Colonic mucosa (tissue), 4 donors: ENCODE data around the gene COX17. TPM values are rescaled to one million over a fixed set of nuclear protein-coding genes. Genes with fewer than 3 reads are reported as not detected.

Experiments
- DNase-seq: peaks from one replicate; pipeline ENCODE4 v3.0.0-alpha.2; 2020
- H3K27ac ChIP-seq: fragments of 200-600 bp; one replicate; pipeline ENCODE4 v1.8.0; 2021
- H3K27me3 ChIP-seq: fragments of 200-600 bp; one replicate; pipeline ENCODE4 v1.8.0; 2021
- H3K36me3 ChIP-seq: fragments of 200-600 bp; one replicate; pipeline ENCODE4 v1.8.0; 2021
- H3K4me1 ChIP-seq: fragments of 200-600 bp; one replicate; pipeline ENCODE4 v1.8.0; 2021; ENCODE audit warnings: mild to moderate bottlenecking
- H3K4me3 ChIP-seq: fragments of 200-600 bp; one replicate; pipeline ENCODE4 v1.8.0; 2021
- H3K9ac ChIP-seq, 2 donors: one replicate each; pipeline ENCODE4 v1.7.0; 2013; ENCODE audit warnings: control low read depth in 2 of 2, low read depth in 2 of 2, low read length in 2 of 2
- H3K9me3 ChIP-seq: fragments of 200-600 bp; one replicate; pipeline ENCODE4 v1.8.0; 2021
- intact Hi-C: fragments of 100-400 bp; cut with DNase I; formaldehyde crosslinking; loops from one replicate; pipeline ENCODE4 v1.14.1; 2022
- total RNA-seq, 2 donors: library from RNA; stranded (reverse); fragmentation: NEBNext Ultra II Directional in 1 of 2; extraction: Animal tissue kit (Norgen Biotek cat#: 25700) in 1 of 2; gene quantifications; one replicate each; pipeline ENCODE4 v1.2.1, GENCODE V29; 2021
- TF ChIP-seq, protein P1 (sequence below): fragments of 200-600 bp; IDR thresholded peaks from one replicate; pipeline ENCODE4 v1.8.0; 2022; ENCODE audit warnings: antibody characterized with exemption, mild to moderate bottlenecking
- donor health status: healthy.
- donor health status: DM: no; HTN: no; CAD: no.
- donor health status: DM: no; HTN: no; CAD: no.

Gene COX17
- total RNA-seq, 2 donors from 2014 or later, result 53.5 to 64.5 TPM

DNA sequence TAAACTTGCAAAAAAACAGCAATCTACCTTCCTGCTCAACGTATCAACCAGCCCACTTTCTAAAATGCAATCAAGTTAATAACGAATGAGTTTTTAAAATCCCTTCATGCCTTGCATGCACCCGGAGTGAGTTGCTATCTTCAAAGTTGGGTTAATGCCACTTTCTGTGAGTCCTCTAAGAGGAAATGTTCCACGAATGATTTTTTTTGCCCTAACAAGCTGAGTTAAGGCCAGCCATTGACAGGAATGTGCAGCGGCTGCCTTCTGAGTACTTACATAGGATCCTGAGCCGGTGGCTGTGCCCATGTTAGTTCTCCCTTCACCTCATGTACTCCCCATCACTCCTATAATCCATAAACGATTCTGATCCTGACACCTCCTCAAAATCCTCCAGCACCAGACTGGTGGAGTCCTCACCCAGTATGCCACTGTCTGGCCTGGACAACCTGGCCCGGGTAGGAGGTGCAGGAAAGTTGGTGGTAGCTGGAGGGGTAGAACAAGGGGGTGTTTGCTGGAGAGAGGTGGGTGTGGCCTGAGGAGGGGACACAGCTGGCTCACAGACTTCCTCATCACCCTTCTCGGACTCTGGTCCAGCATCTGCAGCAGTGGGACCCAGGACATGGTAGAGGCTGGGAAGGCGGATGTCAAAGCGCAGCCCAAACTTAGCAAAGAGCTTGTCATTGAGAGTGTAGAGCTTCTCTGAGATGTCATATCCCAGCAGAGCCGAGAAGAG, 29.2 kb downstream of the COX17 start:
- DNase-seq, result no peak
- Histone ChIP-seq H3K27me3 (no peaks in the 10 kb centered on the region), H3K9me3 (no peaks in the 10 kb centered on the region), H3K27ac (peak overlapping the region; percentile 6), H3K9ac (no peak overlapping the region), H3K4me1 (no peaks in the 10 kb centered on the region), H3K36me3 (no peaks in the 10 kb centered on the region), H3K4me3 (no peak overlapping the region)
- TF ChIP-seq, protein P1, sequence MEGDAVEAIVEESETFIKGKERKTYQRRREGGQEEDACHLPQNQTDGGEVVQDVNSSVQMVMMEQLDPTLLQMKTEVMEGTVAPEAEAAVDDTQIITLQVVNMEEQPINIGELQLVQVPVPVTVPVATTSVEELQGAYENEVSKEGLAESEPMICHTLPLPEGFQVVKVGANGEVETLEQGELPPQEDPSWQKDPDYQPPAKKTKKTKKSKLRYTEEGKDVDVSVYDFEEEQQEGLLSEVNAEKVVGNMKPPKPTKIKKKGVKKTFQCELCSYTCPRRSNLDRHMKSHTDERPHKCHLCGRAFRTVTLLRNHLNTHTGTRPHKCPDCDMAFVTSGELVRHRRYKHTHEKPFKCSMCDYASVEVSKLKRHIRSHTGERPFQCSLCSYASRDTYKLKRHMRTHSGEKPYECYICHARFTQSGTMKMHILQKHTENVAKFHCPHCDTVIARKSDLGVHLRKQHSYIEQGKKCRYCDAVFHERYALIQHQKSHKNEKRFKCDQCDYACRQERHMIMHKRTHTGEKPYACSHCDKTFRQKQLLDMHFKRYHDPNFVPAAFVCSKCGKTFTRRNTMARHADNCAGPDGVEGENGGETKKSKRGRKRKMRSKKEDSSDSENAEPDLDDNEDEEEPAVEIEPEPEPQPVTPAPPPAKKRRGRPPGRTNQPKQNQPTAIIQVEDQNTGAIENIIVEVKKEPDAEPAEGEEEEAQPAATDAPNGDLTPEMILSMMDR, result no peak
- intact Hi-C loops, result no loop called here

DNA sequence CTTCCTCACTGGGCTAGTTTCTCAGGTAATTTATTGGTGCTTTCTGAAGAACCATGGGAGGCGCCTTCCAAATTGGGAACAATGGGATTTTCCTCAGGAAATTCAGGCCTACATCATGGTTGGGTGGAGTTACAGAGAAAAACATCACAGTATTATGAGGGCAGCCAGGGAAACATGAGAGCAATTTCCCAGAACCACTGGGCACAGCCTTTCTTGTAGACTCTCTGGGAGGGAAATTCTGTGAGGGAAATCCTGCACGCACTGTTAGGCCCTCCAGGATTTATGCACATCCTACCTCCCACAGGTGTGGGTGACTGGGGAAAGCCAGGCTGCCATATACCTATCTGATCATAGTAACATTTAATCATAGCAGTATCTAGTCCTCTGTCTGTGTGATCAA, 30.0 kb downstream of the COX17 start:
- Histone ChIP-seq H3K4me3 (no peak overlapping the region), H3K9me3 (no peaks in the 10 kb centered on the region), H3K9ac (no peak overlapping the region), H3K27me3 (no peaks in the 10 kb centered on the region), H3K4me1 (no peaks in the 10 kb centered on the region), H3K36me3 (no peaks in the 10 kb centered on the region), H3K27ac (peak overlapping the region; percentile 6)
- TF ChIP-seq, protein P1, result no peak
- intact Hi-C loops, result no loop called here
- no peak for DNase-seq

DNA sequence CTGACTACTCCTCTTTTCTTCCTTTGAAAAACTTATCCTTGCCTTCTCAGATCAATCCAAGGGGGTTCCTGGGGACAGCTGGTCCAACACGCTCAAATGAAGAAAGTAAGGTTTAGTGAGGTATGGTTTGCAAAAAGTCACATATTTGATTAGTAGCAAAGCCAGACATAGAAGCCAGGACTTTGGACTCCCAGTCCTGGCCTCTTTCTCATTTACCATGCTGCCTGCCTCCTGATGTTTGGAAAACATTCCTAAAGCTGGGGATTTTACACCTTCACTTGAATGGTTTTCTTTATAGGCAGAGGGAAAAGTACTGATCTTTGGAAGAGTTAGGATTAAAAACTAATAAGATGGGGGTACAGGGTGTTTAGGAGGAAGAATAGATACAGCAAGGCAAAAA, 31.4 kb downstream of the COX17 start:
- no peak overlapping the region for H3K27ac ChIP-seq
- no peaks in the 10 kb centered on the region for H3K4me1 ChIP-seq
- intact Hi-C loops, result no loop called here
- no peak overlapping the region for H3K4me3 ChIP-seq
- H3K27me3 ChIP-seq, result no peaks in the 10 kb centered on the region
- TF ChIP-seq, protein P1, result no peak
- H3K9ac ChIP-seq, result no peak overlapping the region
- H3K9me3 ChIP-seq, result no peaks in the 10 kb centered on the region
- DNase-seq, result no peak
- H3K36me3 ChIP-seq, result no peaks in the 10 kb centered on the region

DNA sequence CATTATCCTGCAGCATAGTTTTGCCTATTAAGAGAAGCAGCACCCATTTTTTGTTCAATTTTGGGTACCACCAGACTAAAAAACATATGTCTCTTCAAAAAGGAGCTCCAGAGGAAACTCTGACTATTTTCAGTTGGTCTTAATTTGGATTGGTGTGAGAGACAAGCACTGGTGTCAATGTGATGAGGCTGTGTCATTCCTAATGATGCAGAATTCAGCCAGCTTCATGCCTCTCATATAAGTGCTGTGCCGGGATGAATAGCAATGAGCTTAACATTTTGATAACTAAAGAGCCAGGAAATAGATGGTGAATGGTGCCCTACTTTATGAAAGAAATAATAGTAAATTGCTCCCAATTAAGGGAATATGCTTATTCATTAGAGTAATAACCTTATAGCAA, 32.7 kb downstream of the COX17 start:
- H3K36me3 ChIP-seq, result no peaks in the 10 kb centered on the region
- no peak overlapping the region for H3K9ac ChIP-seq
- TF ChIP-seq, protein P1, result no peak
- DNase-seq, result no peak
- no peaks in the 10 kb centered on the region for H3K27me3 ChIP-seq
- intact Hi-C loops, result no loop called here
- no peaks in the 10 kb centered on the region for H3K9me3 ChIP-seq
- no peaks in the 10 kb centered on the region for H3K4me1 ChIP-seq
- no peak overlapping the region for H3K4me3 ChIP-seq
- H3K27ac ChIP-seq, result no peak overlapping the region

DNA sequence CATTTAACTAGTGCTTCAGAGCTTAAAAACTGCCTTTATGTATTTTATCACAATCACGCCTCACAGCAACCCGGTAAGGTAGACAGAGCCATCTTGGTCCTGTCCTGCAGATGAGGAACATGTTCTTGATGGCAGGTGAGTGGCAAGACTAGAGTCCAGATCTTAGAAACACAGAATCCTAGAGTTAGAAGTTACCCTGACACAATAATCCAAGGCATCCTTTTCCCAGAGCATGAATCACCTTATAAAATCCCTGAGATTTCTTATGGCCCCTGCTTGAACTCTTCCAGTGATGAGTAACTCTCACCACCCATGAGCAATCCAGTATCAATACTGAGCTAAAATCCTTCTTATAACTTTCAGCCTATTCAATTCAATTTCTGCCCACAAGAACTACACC, 33.7 kb downstream of the COX17 start:
- H3K9me3 ChIP-seq, result no peaks in the 10 kb centered on the region
- no peak for DNase-seq
- H3K9ac ChIP-seq, result no peak overlapping the region
- H3K4me3 ChIP-seq, result no peak overlapping the region
- TF ChIP-seq, protein P1, result no peak
- H3K27ac ChIP-seq, result no peak overlapping the region
- intact Hi-C loops, result no loop called here
- no peaks in the 10 kb centered on the region for H3K27me3 ChIP-seq
- no peaks in the 10 kb centered on the region for H3K4me1 ChIP-seq
- H3K36me3 ChIP-seq, result no peaks in the 10 kb centered on the region
